GM19239 (cell line): ENCODE data around the gene LPP.
A peak's percentile ranks its signal among the peaks of the same experiment; 100 is the strongest.

Experiments used
- DNase-seq: peaks from one replicate; pipeline ENCODE4 v3.0.0; 2011; ENCODE audit warnings: low spot score; ENCODE audit not compliant: insufficient read length
- FAIRE-seq: peaks from 2 replicates; lab custom pipeline; 2011; peaks lifted over from hg19 to GRCh38; lab: Jason Lieb, UNC

The LPP gene

GRCh38 chr3:188370081-188370830 is 216.3 kb downstream of the LPP start:
- no peak for DNase-seq
- no peak for FAIRE-seq

- DNase-seq = no peak
Observed at GRCh38 chr3:188378786-188379185, 224.8 kb downstream of the LPP start.

GRCh38 chr3:188380252-188380651 is 226.3 kb downstream of the LPP start:
- FAIRE-seq = no peak
- DNase-seq = no peak

More at GRCh38 chr3:188378786-188379185, 224.8 kb downstream of the LPP start:
- no peak for FAIRE-seq

GRCh38 chr3:188380722-188381121 is 226.8 kb downstream of the LPP start:
- FAIRE-seq (no peak), DNase-seq (no peak)

GRCh38 chr3:188383748-188384147 is 229.8 kb downstream of the LPP start:
- FAIRE-seq (no peak), DNase-seq (no peak)

- DNase-seq (no peak), FAIRE-seq (no peak)
Observed at GRCh38 chr3:188385295-188385694, 231.3 kb downstream of the LPP start.

GRCh38 chr3:188389711-188390342 is 235.9 kb downstream of the LPP start:
- DNase-seq = peak; percentile 10
- FAIRE-seq = peak; percentile 14

- FAIRE-seq = no peak
Observed at GRCh38 chr3:188390343-188390718, 236.4 kb downstream of the LPP start.

GRCh38 chr3:188390775-188391443 is 237.0 kb downstream of the LPP start:
- FAIRE-seq (no peak), DNase-seq (no peak)

More at GRCh38 chr3:188390343-188390718, 236.4 kb downstream of the LPP start:
- no peak for DNase-seq

- no peak for DNase-seq
- no peak for FAIRE-seq
Observed at GRCh38 chr3:188391592-188391991, 237.6 kb downstream of the LPP start.

GRCh38 chr3:188392076-188392475 is 238.1 kb downstream of the LPP start:
- FAIRE-seq (no peak), DNase-seq (no peak)

GRCh38 chr3:188394623-188395022 is 240.7 kb downstream of the LPP start:
- FAIRE-seq (no peak), DNase-seq (no peak)

- no peak for DNase-seq
- no peak for FAIRE-seq
Observed at GRCh38 chr3:188396251-188396650, 242.3 kb downstream of the LPP start.

GRCh38 chr3:188396900-188397299 is 242.9 kb downstream of the LPP start:
- no peak for FAIRE-seq
- DNase-seq = no peak

GRCh38 chr3:188397766-188398705 is 244.1 kb downstream of the LPP start:
- DNase-seq (no peak), FAIRE-seq (no peak)

- FAIRE-seq = peak; percentile 82
- DNase-seq = peak; percentile 21
Observed at GRCh38 chr3:188400494-188401243, 246.7 kb downstream of the LPP start.

GRCh38 chr3:188401244-188401993 is 247.5 kb downstream of the LPP start:
- DNase-seq (no peak), FAIRE-seq (peak; percentile 18)

GRCh38 chr3:188402229-188402628 is 248.3 kb downstream of the LPP start:
- DNase-seq = no peak
- FAIRE-seq = no peak

- no peak for FAIRE-seq
- DNase-seq = no peak
Observed at GRCh38 chr3:188403404-188403803, 249.4 kb downstream of the LPP start.
